Naive thymus-derived CD8-positive, alpha-beta T cell (primary cell): Measurements from ENCODE around the gene PGLYRP3. TPM values are rescaled to one million over a fixed set of nuclear protein-coding genes. Genes with fewer than 3 reads are reported as not detected.
A peak's percentile ranks its signal among the peaks of the same experiment; 100 is the strongest.

ENCODE experiments used
- ATAC-seq, 2 donors: fragments of 150-1000 bp; cut with Tn5 transposase in 1 of 2; sonication (Bioruptor Pico), chemical (Tn5 transposase) in 1 of 2; 1 replicate in 1 of 2; 2 replicates in 1 of 2; pipeline ENCODE4 v1.10.0; 2021; ENCODE audit warnings: mild to moderate bottlenecking in 2 of 2, moderate library complexity in 2 of 2
- POLR2A ChIA-PET: fragments of 350-600 bp; sonication (Branson Sonifier 250); formaldehyde crosslinking; loops from one replicate; lab custom pipeline; 2021; ENCODE audit warnings: antibody characterized with exemption; lab: Charles Lee
- DNase-seq, 10 donors: peaks; one replicate each; pipeline versions ENCODE4 v3.0.0 to v3.0.0-alpha.2; 2020 to 2022
- H3K27ac Mint-ChIP-seq, 10 donors: one replicate each; pipeline ENCODE4 v1.8.0; 2020 to 2022; ENCODE audit warnings: mild to moderate bottlenecking in 10 of 10, mixed read lengths in 10 of 10, moderate library complexity in 4 of 10, inconsistent platforms in 1 of 10
- H3K27me3 Mint-ChIP-seq, 5 donors: one replicate each; pipeline ENCODE4 v1.8.0; 2021 to 2022; ENCODE audit warnings: mixed read lengths in 5 of 5
- H3K36me3 Mint-ChIP-seq, 3 donors: one replicate each; pipeline ENCODE4 v1.8.0; 2020 to 2022; ENCODE audit warnings: mixed read lengths in 3 of 3, mild to moderate bottlenecking in 2 of 3, inconsistent platforms in 1 of 3
- H3K4me1 Mint-ChIP-seq, 4 donors: one replicate each; pipeline ENCODE4 v1.8.0; 2021 to 2022; ENCODE audit warnings: mixed read lengths in 4 of 4
- H3K4me3 Mint-ChIP-seq, 10 donors: one replicate each; pipeline ENCODE4 v1.8.0; 2020 to 2022; ENCODE audit warnings: mild to moderate bottlenecking in 10 of 10, mixed read lengths in 10 of 10, moderate library complexity in 6 of 10, inconsistent platforms in 1 of 10
- H3K9me3 Mint-ChIP-seq, 9 donors: one replicate each; pipeline ENCODE4 v1.8.0; 2020 to 2022; ENCODE audit warnings: mixed read lengths in 9 of 9, mild to moderate bottlenecking in 3 of 9, inconsistent platforms in 1 of 9, moderate library complexity in 1 of 9
- polyA plus RNA-seq, 3 donors: library from polyadenylated mRNA; unstranded; fragments of 300-500 nt; fragmentation: Illumina TruSeq; gene quantifications; one replicate each; pipeline ENCODE4 v1.2.3, GENCODE V29; 2021
- total RNA-seq, 8 experiments: library from RNA in 2 of 8; stranded (reverse) in 2 of 8; gene quantifications; one replicate each; pipeline ENCODE4 v1.2.3 and lab custom pipeline; 2021 to 2026

The PGLYRP3 gene
- total and polyA plus RNA-seq, 5 experiments from 2014 or later = not detected

DNA sequence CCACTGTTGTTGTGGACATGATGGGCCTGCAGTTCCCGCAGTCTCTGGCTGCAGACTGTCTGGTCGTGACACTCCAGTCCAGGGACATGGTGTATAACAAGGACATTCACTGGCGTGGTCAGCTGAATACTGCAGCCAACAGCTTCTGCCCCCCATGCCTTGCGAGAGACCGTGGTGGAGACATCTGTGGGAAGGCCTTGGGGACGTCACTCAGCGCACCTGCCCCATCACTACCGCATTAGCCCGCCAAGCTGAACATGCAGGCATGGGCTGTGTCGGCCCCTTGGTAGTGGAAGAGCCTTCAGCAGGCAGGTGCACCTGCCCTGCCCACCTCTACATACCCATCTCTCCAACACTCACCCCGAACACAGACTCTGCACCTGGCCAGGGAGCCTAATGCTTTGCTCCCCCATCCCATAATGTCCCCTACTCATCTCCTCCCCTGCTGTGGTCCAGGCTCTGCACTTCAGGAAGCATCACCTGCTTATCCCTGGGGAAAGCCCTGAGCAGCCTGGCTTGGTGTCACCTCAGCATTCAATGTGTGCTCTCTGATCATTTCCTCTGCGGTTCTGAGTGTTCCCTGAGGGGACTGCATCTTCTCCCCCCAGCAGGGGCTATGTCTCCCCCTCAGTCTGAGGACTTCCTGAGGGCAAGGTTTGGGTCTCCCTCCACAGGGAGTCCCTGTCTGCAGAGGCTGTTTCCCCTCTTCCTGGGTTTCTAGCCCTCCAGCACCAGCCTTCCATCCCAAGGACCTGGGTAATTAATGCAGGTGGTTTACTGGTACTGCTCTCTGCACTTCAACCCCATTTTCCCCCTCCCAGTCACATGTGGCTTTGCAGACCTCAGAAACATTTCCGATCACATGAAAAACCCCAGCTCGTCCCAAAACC lies 32.7 kb upstream of the PGLYRP3 start:
- H3K4me1 Mint-ChIP-seq = peaks cover 30 to 45% (median 37%) of the 10 kb centered on the region in 4 donors
- H3K27ac Mint-ChIP-seq = peak overlapping the region in 3 of 10 donors; percentile 4 to 75 (median 23)
- no peaks in the 10 kb centered on the region for H3K36me3 Mint-ChIP-seq
- H3K9me3 Mint-ChIP-seq = no peaks in the 10 kb centered on the region
- POLR2A ChIA-PET = no interaction called here
- ATAC-seq (peak; percentile 53 to 79), DNase-seq (peak in 1 of 10 donors; percentile 37)
- peaks cover 5 to 48% (median 35%) of the 10 kb centered on the region in 5 donors for H3K27me3 Mint-ChIP-seq
- H3K4me3 Mint-ChIP-seq = peak overlapping the region; percentile 20 to 78 (median 60)

DNA sequence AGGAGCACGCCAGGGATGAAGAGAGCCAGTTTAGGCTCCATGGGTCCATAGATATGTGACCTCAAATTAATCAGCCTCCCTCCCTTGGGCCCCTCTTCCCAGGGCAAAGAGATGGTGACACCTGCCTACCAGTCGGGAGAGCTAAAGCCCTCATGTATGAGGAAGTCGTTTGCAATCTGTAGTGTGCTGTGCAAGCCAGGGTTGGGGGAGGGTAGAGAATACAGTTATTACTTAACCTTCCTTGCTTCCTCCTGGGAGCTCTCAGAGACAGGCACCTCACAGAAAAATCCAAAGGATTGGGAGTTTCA lies 31.9 kb upstream of the PGLYRP3 start:
- Mint-ChIP-seq H3K4me1 (peaks cover 30 to 50% (median 44%) of the 10 kb centered on the region in 4 donors), H3K27me3 (peaks cover 5 to 43% (median 35%) of the 10 kb centered on the region in 5 donors), H3K27ac (peak overlapping the region in 3 of 10 donors; percentile 37 to 72 (median 67)), H3K4me3 (peak overlapping the region in 8 of 10 donors; percentile 3 to 69 (median 52)), H3K36me3 (no peaks in the 10 kb centered on the region), H3K9me3 (no peaks in the 10 kb centered on the region)
- POLR2A ChIA-PET = no interaction called here
- ATAC-seq (no peak), DNase-seq (no peak)

DNA sequence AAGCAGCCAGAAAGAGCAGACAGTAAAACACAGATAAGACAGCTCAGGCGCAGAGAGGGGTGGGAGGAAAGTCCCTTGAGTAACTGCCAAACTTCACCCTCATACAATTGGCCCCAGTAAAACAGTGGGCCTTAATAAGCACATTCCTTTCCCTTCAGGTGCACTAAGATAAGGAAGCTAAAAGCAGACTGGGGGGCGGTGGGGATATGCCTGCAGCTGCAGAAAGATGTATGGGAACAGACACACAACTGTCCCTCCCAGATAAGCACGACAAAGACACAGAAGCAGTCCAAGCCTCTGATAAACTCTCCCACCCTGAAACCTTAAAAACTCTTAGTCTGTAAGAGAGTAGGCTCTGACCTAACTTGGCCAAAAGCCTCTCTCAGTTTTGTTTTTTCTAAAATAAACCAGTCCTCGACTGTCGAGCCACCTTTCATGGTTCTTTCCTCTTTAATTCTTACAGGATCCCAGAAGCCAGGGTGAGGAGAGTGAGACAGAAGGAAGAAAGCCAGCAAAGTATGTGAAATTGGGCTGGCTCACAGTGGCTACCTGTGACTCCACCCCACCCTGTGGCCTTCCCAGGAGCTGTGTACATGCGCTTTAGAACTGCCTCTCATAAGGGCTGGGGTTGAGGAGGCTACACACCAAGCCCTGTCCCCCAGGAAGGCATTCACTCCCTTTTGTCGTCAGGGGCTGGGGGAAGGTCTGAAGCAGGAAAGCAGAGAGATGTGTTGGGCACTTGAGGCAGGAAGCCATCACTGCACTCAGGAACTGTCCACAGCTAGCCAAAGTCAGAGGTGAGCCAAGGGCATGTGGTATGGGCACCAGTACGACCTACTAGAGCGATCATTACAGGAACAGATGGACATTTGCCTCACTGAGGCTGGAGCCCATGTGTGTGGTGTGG lies 31.3 kb upstream of the PGLYRP3 start:
- Mint-ChIP-seq H3K36me3 (no peaks in the 10 kb centered on the region), H3K4me3 (peak overlapping the region in 7 of 10 donors; percentile 3 to 69 (median 55)), H3K27me3 (peaks cover 5 to 37% (median 29%) of the 10 kb centered on the region in 5 donors), H3K4me1 (peaks cover 32 to 56% (median 50%) of the 10 kb centered on the region in 4 donors), H3K27ac (peak overlapping the region in 2 of 10 donors; percentile 37 to 67), H3K9me3 (no peaks in the 10 kb centered on the region)
- ATAC-seq = no peak
- DNase-seq = no peak
- POLR2A ChIA-PET = no interaction called here

DNA sequence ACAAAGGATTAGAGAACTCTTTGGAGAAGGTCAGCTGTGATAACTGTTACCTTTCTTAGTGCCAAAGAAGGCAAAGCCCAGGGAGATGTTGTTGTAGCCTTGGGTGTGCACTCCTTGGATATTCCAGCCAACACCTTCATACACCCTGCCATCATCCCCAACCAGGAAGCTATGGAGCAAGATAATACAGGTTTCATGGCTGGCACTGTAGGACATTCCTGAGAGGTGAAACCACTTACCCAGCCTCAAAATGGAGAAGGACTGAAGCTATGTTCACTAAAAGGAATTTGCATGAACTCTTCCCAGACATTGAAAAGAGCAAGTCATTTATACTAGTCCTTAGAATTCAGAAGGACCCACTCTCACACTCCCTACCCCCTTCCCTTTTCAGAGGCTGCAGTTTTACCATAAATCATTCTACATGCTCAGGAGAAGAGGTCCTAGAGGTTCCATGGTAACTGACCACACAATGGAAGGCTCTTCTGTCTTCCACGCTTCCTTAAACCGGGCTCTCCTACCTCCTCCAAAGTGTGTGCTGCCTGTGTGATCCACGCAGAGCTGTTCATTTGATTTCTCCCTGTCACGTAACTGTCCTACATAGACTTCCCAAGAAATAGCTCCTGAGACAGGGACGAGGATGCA lies 30.4 kb upstream of the PGLYRP3 start:
- H3K27ac Mint-ChIP-seq = peak overlapping the region in 2 of 10 donors; percentile 7 to 67
- ATAC-seq (no peak), DNase-seq (no peak)
- peaks cover 5 to 32% (median 24%) of the 10 kb centered on the region in 5 donors for H3K27me3 Mint-ChIP-seq
- POLR2A ChIA-PET = no interaction called here
- H3K4me1 Mint-ChIP-seq = peaks cover 38 to 65% (median 52%) of the 10 kb centered on the region in 4 donors
- no peaks in the 10 kb centered on the region for H3K9me3 Mint-ChIP-seq
- peak overlapping the region in 1 of 10 donors; percentile 24 for H3K4me3 Mint-ChIP-seq
- H3K36me3 Mint-ChIP-seq = no peaks in the 10 kb centered on the region

DNA sequence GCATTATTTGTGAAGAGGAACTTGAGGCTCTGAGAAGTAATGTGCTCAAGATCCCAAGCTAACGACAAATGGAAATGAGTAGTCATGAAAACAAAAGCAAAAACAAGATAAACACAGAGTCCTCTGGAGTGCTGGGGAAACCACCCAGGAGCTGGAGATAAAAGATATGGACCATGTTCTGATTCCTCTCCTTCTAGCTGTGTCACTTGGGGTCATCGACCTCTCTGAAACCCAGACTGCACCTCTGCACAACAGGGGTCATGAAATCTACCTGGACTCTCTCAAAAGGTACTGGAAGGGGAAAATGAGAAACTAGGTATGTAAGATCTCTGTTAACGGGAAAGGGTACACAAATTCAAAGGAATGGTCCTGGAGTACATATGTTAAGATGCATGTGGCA lies 29.4 kb upstream of the PGLYRP3 start:
- Mint-ChIP-seq H3K9me3 (no peaks in the 10 kb centered on the region), H3K4me1 (peaks cover 39 to 66% (median 52%) of the 10 kb centered on the region in 4 donors)

DNA sequence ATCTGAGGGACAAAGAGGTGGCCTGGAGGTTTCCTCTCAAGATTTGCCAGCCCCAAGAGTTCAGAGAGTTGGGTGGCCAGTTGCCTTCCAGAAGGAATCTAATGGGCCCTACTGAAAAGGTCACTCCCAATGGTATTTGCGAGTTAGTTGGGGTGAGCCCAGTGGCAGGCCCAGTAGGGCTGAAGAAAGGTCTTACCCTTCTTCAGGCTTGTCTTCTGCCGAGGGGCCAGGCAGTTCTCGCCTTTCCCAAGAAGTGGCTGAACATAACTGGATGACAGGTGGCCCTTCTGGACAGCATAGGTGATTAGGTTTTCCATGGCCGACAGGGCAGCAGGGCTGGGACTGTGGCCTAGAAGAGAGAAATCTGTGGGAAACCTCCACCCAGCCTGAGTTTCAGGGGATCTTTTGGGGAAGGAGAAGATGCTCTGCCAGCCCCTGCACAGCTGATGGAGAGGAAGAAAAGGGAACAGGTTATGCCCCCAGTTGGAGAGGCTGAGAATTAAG lies 28.7 kb upstream of the PGLYRP3 start:
- ATAC-seq (no peak), DNase-seq (no peak)
- peaks cover 5 to 29% (median 21%) of the 10 kb centered on the region in 5 donors for H3K27me3 Mint-ChIP-seq
- POLR2A ChIA-PET = no interaction called here
- no peak overlapping the region for H3K4me3 Mint-ChIP-seq
- no peak overlapping the region for H3K27ac Mint-ChIP-seq
- peaks cover 38 to 61% (median 49%) of the 10 kb centered on the region in 4 donors for H3K4me1 Mint-ChIP-seq
- H3K9me3 Mint-ChIP-seq = no peaks in the 10 kb centered on the region
- H3K36me3 Mint-ChIP-seq = no peaks in the 10 kb centered on the region

More for the DNA sequence above, 29.4 kb upstream of the PGLYRP3 start:
- DNase-seq = no peak
- no peak for ATAC-seq
- Mint-ChIP-seq H3K4me3 (no peak overlapping the region), H3K27me3 (peaks cover 5 to 29% (median 21%) of the 10 kb centered on the region in 5 donors), H3K27ac (peak overlapping the region in 2 of 10 donors; percentile 14 to 55), H3K36me3 (no peaks in the 10 kb centered on the region)
- POLR2A ChIA-PET = no interaction called here

DNA sequence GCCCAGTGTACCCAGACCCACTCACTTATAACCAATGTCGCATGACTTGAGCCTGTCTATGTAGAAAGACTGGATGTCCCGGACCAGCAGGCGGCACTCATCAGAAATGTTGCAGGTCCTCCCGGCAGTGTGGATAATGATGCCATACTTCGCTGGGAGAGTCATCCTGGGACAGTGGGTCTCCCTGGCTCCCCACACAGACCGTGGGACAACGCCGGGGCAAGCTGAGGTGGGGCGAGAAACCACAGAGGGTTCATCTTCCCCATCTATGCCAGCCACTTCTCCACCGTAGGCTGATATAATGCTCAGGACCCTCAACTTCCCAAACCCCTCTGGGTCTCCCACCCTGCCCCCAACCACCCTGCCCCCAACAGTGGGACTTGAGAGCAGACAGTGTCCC lies 27.6 kb upstream of the PGLYRP3 start:
- POLR2A ChIA-PET = no interaction called here
- Mint-ChIP-seq H3K36me3 (no peaks in the 10 kb centered on the region), H3K4me3 (peak overlapping the region in 4 of 10 donors; percentile 14 to 64 (median 45)), H3K27ac (peak overlapping the region in 2 of 10 donors; percentile 4 to 8), H3K9me3 (no peaks in the 10 kb centered on the region), H3K27me3 (peaks cover 5 to 29% (median 19%) of the 10 kb centered on the region in 5 donors), H3K4me1 (peaks cover 27 to 50% (median 38%) of the 10 kb centered on the region in 4 donors)
- ATAC-seq = no peak
- DNase-seq = no peak

DNA sequence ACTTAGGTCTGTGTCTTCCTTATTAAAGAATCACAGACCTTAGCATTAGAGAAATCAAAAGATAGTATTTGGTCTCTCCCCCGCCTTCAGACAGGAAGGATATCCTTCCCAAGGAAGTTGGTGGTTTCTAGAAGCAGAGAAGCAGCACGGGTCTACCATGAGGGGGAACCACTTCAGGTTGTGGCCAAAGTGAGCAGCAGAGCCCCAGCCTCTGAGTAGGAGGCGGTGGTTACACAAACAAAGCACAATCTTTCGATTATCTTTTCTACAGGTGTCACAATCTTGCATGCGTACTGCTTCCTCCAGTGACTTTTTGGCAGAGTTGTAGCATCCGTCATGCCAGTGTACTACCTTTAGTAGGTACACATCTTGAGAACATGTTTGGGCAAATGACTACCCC lies 27.1 kb upstream of the PGLYRP3 start:
- DNase-seq = peak in 2 of 10 donors; percentile 23 to 26
- Mint-ChIP-seq H3K9me3 (no peaks in the 10 kb centered on the region), H3K4me3 (peak overlapping the region in 8 of 10 donors; percentile 14 to 64 (median 42)), H3K36me3 (no peaks in the 10 kb centered on the region), H3K4me1 (peaks cover 27 to 45% (median 33%) of the 10 kb centered on the region in 4 donors), H3K27ac (peak overlapping the region in 7 of 10 donors; percentile 4 to 73 (median 32)), H3K27me3 (peaks cover 5 to 29% (median 18%) of the 10 kb centered on the region in 5 donors)
- peak; percentile 46 to 72 for ATAC-seq
- POLR2A ChIA-PET = no interaction called here

DNA sequence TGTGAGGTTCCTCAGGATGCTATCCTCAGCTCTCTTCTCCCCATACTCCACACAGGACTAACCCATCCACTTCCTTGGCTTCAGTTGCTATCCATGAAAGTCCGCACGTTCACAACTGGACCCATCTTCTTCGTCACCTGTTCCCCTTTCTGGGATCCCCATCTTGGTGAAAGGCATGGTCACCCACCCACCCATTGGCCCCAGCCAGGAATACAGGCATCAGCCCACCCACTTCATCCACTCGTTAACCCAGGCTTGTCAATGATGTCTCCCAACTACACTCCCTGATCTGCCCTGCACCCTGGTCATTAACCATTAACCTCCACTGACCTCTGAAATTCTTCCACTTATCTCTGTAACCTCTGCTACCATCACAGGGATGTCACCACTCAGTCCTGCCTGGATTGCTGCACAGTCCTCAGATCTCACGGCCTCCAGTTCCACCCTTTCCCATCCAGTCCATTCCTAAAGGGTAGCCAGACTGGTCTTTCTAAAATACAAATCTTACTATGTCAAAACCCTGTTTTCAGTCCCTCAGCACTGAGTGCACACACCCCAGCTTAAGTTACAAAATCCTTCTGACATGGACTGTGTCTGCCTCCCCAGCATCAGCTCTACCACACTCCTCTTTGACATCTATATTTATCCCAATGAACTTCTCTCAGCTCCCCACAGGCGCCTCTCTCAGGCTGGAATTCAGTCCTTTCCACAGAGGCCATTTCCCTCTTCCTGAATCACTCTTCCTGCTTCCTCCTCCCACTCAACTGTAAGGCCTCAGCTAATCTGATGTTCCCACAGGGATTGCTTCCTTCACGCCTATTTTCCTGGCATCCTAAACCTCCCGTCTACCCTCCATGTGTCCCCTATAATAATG lies 25.5 kb upstream of the PGLYRP3 start:
- peaks cover 5 to 14% (median 11%) of the 10 kb centered on the region in 5 donors for H3K27me3 Mint-ChIP-seq
- H3K9me3 Mint-ChIP-seq = peaks cover 0 to 3% (median 0%) of the 10 kb centered on the region in 9 donors
- H3K36me3 Mint-ChIP-seq = no peaks in the 10 kb centered on the region
- ATAC-seq = no peak
- POLR2A ChIA-PET = no interaction called here
- no peak overlapping the region for H3K4me3 Mint-ChIP-seq
- peak overlapping the region in 1 of 10 donors; percentile 38 for H3K27ac Mint-ChIP-seq
- DNase-seq = no peak
- H3K4me1 Mint-ChIP-seq = peaks cover 15 to 29% (median 20%) of the 10 kb centered on the region in 4 donors

DNA sequence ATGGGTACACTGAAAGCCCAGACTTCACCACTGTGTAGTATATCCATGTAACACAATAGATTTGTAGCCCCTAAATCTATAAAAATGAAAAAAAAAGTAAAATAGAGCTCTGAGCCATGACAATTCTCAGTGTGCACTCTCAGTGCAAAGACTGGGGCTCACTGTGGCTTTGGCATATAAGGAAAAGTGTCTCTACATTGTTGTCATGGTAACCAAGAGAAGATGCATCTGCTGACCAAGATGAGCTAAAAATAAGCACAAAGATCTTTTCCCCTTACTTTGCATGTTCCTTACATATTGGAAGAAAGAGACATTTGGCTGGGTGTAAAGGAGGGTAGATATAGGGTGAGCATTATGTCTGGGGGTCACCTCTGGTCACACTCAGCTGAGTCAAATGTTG lies 23.9 kb upstream of the PGLYRP3 start:
- DNase-seq (no peak), ATAC-seq (no peak)
- POLR2A ChIA-PET = no interaction called here
- Mint-ChIP-seq H3K4me1 (peaks cover 12 to 28% (median 20%) of the 10 kb centered on the region in 4 donors), H3K9me3 (peaks cover 0 to 19% (median 10%) of the 10 kb centered on the region in 9 donors), H3K27ac (no peak overlapping the region), H3K36me3 (peaks cover 0 to 12% (median 10%) of the 10 kb centered on the region in 3 donors), H3K4me3 (no peak overlapping the region), H3K27me3 (peaks cover 0 to 8% (median 0%) of the 10 kb centered on the region in 5 donors)

DNA sequence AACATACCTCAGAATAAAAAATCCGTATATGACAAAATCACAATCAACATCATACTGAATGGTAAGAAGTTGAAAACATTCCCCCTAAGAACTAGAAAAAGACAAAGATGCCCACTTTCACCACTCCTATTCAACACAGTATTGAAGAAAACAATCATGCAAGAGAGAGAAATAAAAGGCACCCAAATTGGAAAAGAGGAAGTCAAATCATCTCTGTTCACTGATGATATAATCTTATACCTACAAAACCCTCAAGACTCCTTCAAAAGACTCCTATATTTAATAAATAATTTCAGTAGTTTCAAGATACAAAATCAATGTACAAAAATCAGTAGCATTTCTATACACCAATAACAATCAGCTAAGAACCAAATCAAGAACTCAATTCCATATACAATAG lies 21.1 kb upstream of the PGLYRP3 start:
- peaks cover 7 to 40% (median 30%) of the 10 kb centered on the region in 9 donors for H3K9me3 Mint-ChIP-seq
- H3K27ac Mint-ChIP-seq = no peak overlapping the region
- POLR2A ChIA-PET = no interaction called here
- ATAC-seq (no peak), DNase-seq (no peak)
- peaks cover 0 to 9% (median 5%) of the 10 kb centered on the region in 4 donors for H3K4me1 Mint-ChIP-seq
- H3K27me3 Mint-ChIP-seq = peaks cover 0 to 15% (median 5%) of the 10 kb centered on the region in 5 donors
- H3K4me3 Mint-ChIP-seq = no peak overlapping the region
- H3K36me3 Mint-ChIP-seq = peaks cover 0 to 29% (median 17%) of the 10 kb centered on the region in 3 donors
